ENCODE data around the gene TANGO2. TPM values are rescaled to one million over a fixed set of nuclear protein-coding genes. Genes with fewer than 3 reads are reported as not detected.

The TANGO2 gene, protein sequence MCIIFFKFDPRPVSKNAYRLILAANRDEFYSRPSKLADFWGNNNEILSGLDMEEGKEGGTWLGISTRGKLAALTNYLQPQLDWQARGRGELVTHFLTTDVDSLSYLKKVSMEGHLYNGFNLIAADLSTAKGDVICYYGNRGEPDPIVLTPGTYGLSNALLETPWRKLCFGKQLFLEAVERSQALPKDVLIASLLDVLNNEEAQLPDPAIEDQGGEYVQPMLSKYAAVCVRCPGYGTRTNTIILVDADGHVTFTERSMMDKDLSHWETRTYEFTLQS
- total RNA-seq (2013; cell fraction: nucleolus; rRNA removed) = 42.1 and 46.9 TPM in 2 replicates
- total RNA-seq (2014; rRNA removed) = 24.2 and 25.6 TPM in 2 replicates
- 14.2 and 17.5 TPM in 2 replicates for total RNA-seq (2014; rRNA removed; fragmentation: Illumina TruSeq; extraction: Trizol)
- 19.4 and 22.2 TPM in 2 replicates for total RNA-seq (2021)
- 14.8 TPM for polyA plus RNA-seq (2011; ENCODE audit: low read depth)
- 9.7 and 21.0 TPM in 2 replicates for polyA plus RNA-seq (2011; rRNA removed)
- 27.8 and 38.8 TPM in 2 replicates for polyA plus RNA-seq (2011; cell fraction: cytosol; rRNA removed)
- polyA plus RNA-seq (2011; cell fraction: nucleus; rRNA removed) = 28.8 and 31.0 TPM in 2 replicates
- 14.9 and 15.9 TPM in 2 replicates for polyA plus RNA-seq (2012)
- 11.6 and 19.8 TPM in 2 replicates for polyA plus RNA-seq (2014; fragmentation: Illumina TruSeq; extraction: Trizol)
- 1 to 10 TPM; 4.0 to 5.0 TPM for polyA plus RNA-seq (2014; fragmentation: Nextera tagmentation; extraction: Ambion mirVana)
- polyA plus RNA-seq (2014; rRNA removed) = 23.1 and 26.7 TPM in 2 replicates
- 10 to 100 TPM; 20.8 to 24.8 TPM for polyA plus RNA-seq (2016; fragmentation: Nextera tagmentation; extraction: Ambion mirVana)
- polyA minus RNA-seq (2011; rRNA and poly(A)+ RNA removed) = 40.0 and 50.8 TPM in 2 replicates
- 9.4 and 9.5 TPM in 2 replicates for polyA minus RNA-seq (2011; cell fraction: cytosol; rRNA and poly(A)+ RNA removed)
- polyA minus RNA-seq (2011; cell fraction: nucleus; rRNA and poly(A)+ RNA removed) = 7.4 and 13.3 TPM in 2 replicates
- Bru-seq, nascent RNA = percentile 59 among the genes with signal in this experiment
- BruChase-seq, experiment 1, labeled RNA remaining after a 6-hour chase = percentile 60 among the genes with signal in this experiment
- percentile 61 among the genes with signal in this experiment for BruChase-seq, experiment 2, labeled RNA remaining after a 2-hour chase
- long read RNA-seq, experiment 1, partial matches to known transcripts = 3 of 15 reads
- long read RNA-seq, experiment 1, other reads (novel, unspliced or antisense) = 8 of 15 reads
- long read RNA-seq, experiment 2, partial matches to known transcripts = 3 of 23 reads
- long read RNA-seq, experiment 2, other reads (novel, unspliced or antisense) = 12 of 23 reads

DNA sequence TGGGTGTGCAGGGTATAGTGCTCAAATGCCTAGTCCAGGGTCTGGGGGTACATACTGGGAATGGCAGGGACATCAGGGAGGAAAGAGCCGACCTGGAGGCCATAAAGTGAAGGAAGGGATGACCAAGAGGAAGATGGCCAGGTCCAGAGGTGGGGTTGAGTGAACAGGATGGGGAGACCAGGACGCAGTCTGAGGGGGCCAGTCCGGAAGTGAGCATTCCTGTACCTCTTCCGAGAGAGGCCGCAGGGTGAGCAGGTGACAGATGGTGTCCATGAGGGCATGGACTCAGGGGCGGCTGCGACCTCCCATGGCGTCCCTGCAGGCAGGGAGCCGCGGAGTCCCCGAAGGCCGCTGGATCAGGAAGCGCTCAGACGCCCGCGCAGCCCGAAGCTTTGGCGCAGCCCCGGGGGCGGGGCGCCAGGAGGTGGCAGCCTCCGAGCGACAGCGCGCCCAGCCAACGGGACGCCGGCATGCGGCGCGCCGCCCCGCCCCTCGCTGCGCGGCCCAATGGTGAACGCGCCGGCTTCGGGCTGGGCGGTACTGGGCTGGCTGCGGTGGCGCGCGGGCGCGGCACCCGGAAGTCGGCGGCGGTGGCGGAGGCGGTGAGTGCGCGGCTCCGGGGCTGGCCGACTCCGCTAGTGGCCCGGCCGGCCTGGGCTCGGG is at the start of gene TANGO2:
Gene TANGO2 (plus strand): TSS at position 578 of the 663 bp plus-strand sequence. CDS start 15,689 bp downstream, outside the sequence.
- intact Hi-C loops (cut with micrococcal nuclease; ENCODE audit: unreplicated experiment) (loop anchor here (10.0 kb wide), 1 partner anchor 54 kb away; no protein-coding TSS in a partner anchor), in situ Hi-C loops (cut with MboI) (no loop called here)
- RAD21 ChIA-PET (ENCODE audit: unreplicated experiment) = no interaction called here
- H3K79me2 ChIP-seq (ENCODE audit: control insufficient read depth, insufficient read depth, low read length) = peaks cover 23% of the 10 kb centered on the region
- H4K20me1 ChIP-seq (ENCODE audit: control insufficient read depth, insufficient read depth) = no peaks in the 10 kb centered on the region; the same call in 1 of the 2 replicates
- H3K27me3 ChIP-seq (replicated peaks in 1 of 2; ENCODE audit: control insufficient read depth in 2 of 2, insufficient read depth in 2 of 2, low read length in 1 of 2) = peaks cover 0 to 3% of the 10 kb centered on the region in 2 experiments; a peak in 2 of 4 replicates
- peak within 1 kb of the TSS; percentile 81 for H3K27ac ChIP-seq (ENCODE audit: control insufficient read depth, insufficient read depth)
- ATAC-seq = peak; percentile 94
- FAIRE-seq = peak; percentile 72
- H3K4me3 ChIP-seq = peak within 1 kb of the TSS; percentile 99
- POLR2A ChIA-PET = interaction anchor here (0.6 to 1.1 kb wide), 3 partner anchors 75 to 97 kb away, joined by 3 to 4 read pairs (median 4); partner anchors contain the start of gene TRMT2A
- H3K9ac ChIP-seq (ENCODE audit: control insufficient read depth, insufficient read depth, low read length) = peak within 1 kb of the TSS; percentile 86
- H3K9me3 ChIP-seq (replicated peaks; ENCODE audit: control insufficient read depth, insufficient read depth, low read length) = no peaks in the 10 kb centered on the region
- H2AFZ ChIP-seq (ENCODE audit: control insufficient read depth, low read depth, low read length) = peak within 1 kb of the TSS; percentile 90
- CTCF ChIA-PET = interaction anchor here (1.0 kb wide), 1 partner anchor 77 kb away, joined by 3 read pairs; no protein-coding TSS in a partner anchor
- peaks cover 13% of the 10 kb centered on the region for H3K4me1 ChIP-seq (ENCODE audit: control insufficient read depth, insufficient read depth, low read length)
- peak; percentile 37 for DNase-seq (ENCODE audit: low read depth, low spot score)
- BruUV-seq (replicated peaks) = no TSS peak
- H3K36me3 ChIP-seq (ENCODE audit: control insufficient read depth in 2 of 2, insufficient read depth in 2 of 2, low read length in 1 of 2) = no peaks in the 10 kb centered on the region; a peak in 1 of 4 replicates
- 2% methylated on average over 36 of the region's 61 CpGs for WGBS (ENCODE audit: insufficient coverage, insufficient replicate concordance, low lambda C conversion rate, missing lambda C conversion rate)
- peak within 1 kb of the TSS; percentile 100 for H3K4me2 ChIP-seq (ENCODE audit: control insufficient read depth, insufficient read depth)
- SMC1A ChIA-PET (ENCODE audit: uncharacterized antibody, unreplicated experiment) = no interaction called here
- TF ChIP-seq RUNX3 (IDR thresholded peaks at IDR 0.05; ENCODE audit: low read length) = peak; percentile 57; the same call in 1 of the 2 replicates
- TF ChIP-seq, protein P1, sequence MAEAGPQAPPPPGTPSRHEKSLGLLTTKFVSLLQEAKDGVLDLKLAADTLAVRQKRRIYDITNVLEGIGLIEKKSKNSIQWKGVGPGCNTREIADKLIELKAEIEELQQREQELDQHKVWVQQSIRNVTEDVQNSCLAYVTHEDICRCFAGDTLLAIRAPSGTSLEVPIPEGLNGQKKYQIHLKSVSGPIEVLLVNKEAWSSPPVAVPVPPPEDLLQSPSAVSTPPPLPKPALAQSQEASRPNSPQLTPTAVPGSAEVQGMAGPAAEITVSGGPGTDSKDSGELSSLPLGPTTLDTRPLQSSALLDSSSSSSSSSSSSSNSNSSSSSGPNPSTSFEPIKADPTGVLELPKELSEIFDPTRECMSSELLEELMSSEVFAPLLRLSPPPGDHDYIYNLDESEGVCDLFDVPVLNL (IDR thresholded peaks at IDR 0.05; ENCODE audit: low read depth, low read length) = no peak
- TF ChIP-seq TAF1 (IDR thresholded peaks at IDR 0.05; ENCODE audit: borderline replicate concordance, low read depth, low read length) = peak; percentile 81
- peak; percentile 77; the same call in 1 of the 2 replicates for TF ChIP-seq ZNF207 (IDR thresholded peaks at IDR 0.05; ENCODE audit: borderline replicate concordance)
- TF ChIP-seq, protein P2, sequence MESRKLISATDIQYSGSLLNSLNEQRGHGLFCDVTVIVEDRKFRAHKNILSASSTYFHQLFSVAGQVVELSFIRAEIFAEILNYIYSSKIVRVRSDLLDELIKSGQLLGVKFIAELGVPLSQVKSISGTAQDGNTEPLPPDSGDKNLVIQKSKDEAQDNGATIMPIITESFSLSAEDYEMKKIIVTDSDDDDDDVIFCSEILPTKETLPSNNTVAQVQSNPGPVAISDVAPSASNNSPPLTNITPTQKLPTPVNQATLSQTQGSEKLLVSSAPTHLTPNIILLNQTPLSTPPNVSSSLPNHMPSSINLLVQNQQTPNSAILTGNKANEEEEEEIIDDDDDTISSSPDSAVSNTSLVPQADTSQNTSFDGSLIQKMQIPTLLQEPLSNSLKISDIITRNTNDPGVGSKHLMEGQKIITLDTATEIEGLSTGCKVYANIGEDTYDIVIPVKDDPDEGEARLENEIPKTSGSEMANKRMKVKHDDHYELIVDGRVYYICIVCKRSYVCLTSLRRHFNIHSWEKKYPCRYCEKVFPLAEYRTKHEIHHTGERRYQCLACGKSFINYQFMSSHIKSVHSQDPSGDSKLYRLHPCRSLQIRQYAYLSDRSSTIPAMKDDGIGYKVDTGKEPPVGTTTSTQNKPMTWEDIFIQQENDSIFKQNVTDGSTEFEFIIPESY (IDR thresholded peaks at IDR 0.05) = no peak
- no peak for TF ChIP-seq ZSCAN29 (IDR thresholded peaks at IDR 0.05)
- peak; percentile 61 for TF ChIP-seq NR2C1 (IDR thresholded peaks at IDR 0.05)
- TF ChIP-seq FOXM1 (IDR thresholded peaks at IDR 0.05; ENCODE audit: low read depth, low read length) = no peak
- peak; percentile 100 for TF ChIP-seq DPF2 (IDR thresholded peaks at IDR 0.05)
- TF ChIP-seq MYC (IDR thresholded peaks at IDR 0.05; ENCODE audit: insufficient read depth, insufficient read length, insufficient replicate concordance, low read length, severe bottlenecking) = no peak
- peak; percentile 86 for TF ChIP-seq POLR2AphosphoS2 (IDR thresholded peaks at IDR 0.05; ENCODE audit: low read depth, low read length)
- TF ChIP-seq TCF3 (IDR thresholded peaks at IDR 0.05; ENCODE audit: borderline replicate concordance, insufficient read depth, low read depth, low read length) = no peak
- no peak for TF ChIP-seq CHD4 (IDR thresholded peaks at IDR 0.05)
- TF ChIP-seq YY1 (IDR thresholded peaks at IDR 0.05; ENCODE audit: low read depth, low read length) = no peak
- no peak; the same call in 1 of the 2 replicates for TF ChIP-seq CHD1 (IDR thresholded peaks at IDR 0.05; ENCODE audit: low read depth, low read length)
- peak; percentile 70 for TF ChIP-seq KLF5 (IDR thresholded peaks at IDR 0.05; ENCODE audit: partially characterized antibody)
